Tibial nerve (tissue), 4 donors: ENCODE measurements around the gene GABBR2. TPM values are rescaled to one million over a fixed set of nuclear protein-coding genes. Genes with fewer than 3 reads are reported as not detected.

ENCODE experiments used
- DNase-seq, 2 donors: peaks; one replicate each; pipeline ENCODE4 v3.0.0-alpha.2; 2019; ENCODE audit warnings: low spot score in 2 of 2
- H3K27ac ChIP-seq, 4 donors: fragments of 200-600 bp; sonication (generic) in 3 of 4; one replicate each; pipeline ENCODE4 v1.5.1; 2017 to 2019; ENCODE audit warnings: mild to moderate bottlenecking in 1 of 4
- H3K27me3 ChIP-seq, 2 donors: fragments of 200-600 bp; sonication (generic) in 1 of 2; one replicate each; pipeline versions ENCODE4 v1.5.1 to v1.6.0; 2017 to 2019
- H3K36me3 ChIP-seq, 3 donors: fragments of 200-600 bp; sonication (generic); one replicate each; pipeline ENCODE4 v1.5.1; 2018 to 2019
- H3K4me1 ChIP-seq, 4 donors: fragments of 200-600 bp; sonication (generic) in 3 of 4; one replicate each; pipeline ENCODE4 v1.5.1; 2017 to 2019
- H3K4me3 ChIP-seq, 4 donors: fragments of 200-600 bp; sonication (generic) in 3 of 4; one replicate each; pipeline ENCODE4 v1.5.1; 2017 to 2019; ENCODE audit warnings: mild to moderate bottlenecking in 1 of 4, moderate library complexity in 1 of 4
- H3K9me3 ChIP-seq, 4 donors: fragments of 200-600 bp; sonication (generic) in 3 of 4; one replicate each; pipeline ENCODE4 v1.5.1; 2017 to 2019
- CTCF ChIP-seq, 5 experiments: fragments of 200-600 bp in 3 of 5; fragments of 450-650 bp in 2 of 5; sonication (generic) in 3 of 5; IDR thresholded peaks; one replicate each; pipeline ENCODE4 v1.5.1; 2016 to 2019; ENCODE audit warnings: antibody characterized with exemption in 5 of 5, mild to moderate bottlenecking in 3 of 5, moderate library complexity in 2 of 5
- EP300 ChIP-seq, 2 donors: sonication (generic); formaldehyde crosslinking; IDR thresholded peaks; one replicate each; pipeline ENCODE4 v1.6.1; 2017; ENCODE audit warnings: antibody characterized with exemption in 2 of 2, mild to moderate bottlenecking in 1 of 2
- POLR2A ChIP-seq, 2 donors: fragments of 450-650 bp; IDR thresholded peaks; one replicate each; pipeline ENCODE4 v1.6.1; 2017; ENCODE audit warnings: antibody characterized with exemption in 2 of 2, mild to moderate bottlenecking in 2 of 2, moderate library complexity in 2 of 2
- WGBS, 2 donors: methylation state at CpG; one replicate each; pipeline ENCODE4 v1.1.5; 2018; 5-methylcytosine and 5-hydroxymethylcytosine counted together
- total RNA-seq, 4 donors: library from RNA; depleted of rRNA; stranded (reverse); fragments of >200 nt; gene quantifications; one replicate each; pipeline ENCODE4 v1.1.0, GENCODE V29; 2016

Gene GABBR2
- total RNA-seq, 4 donors from 2014 or later = 0.20 to 0.22 TPM; not detected in 2

GRCh38 chr9:98558575-98558974, 150.2 kb downstream of the GABBR2 start:
- no peak for DNase-seq
- Histone ChIP-seq H3K4me3 (no peak overlapping the region), H3K36me3 (no peaks in the 10 kb centered on the region), H3K4me1 (no peaks in the 10 kb centered on the region), H3K27me3 (no peaks in the 10 kb centered on the region), H3K27ac (no peak overlapping the region), H3K9me3 (no peaks in the 10 kb centered on the region)
- TF ChIP-seq EP300 (IDR thresholded peaks at IDR 0.05) = peak in 1 of 2 donors; percentile 9
- no peak for TF ChIP-seq POLR2A (IDR thresholded peaks at IDR 0.05)
- 17 to 23% methylated on average over 3 of the region's 3 CpGs for WGBS, 2 donors

GRCh38 chr9:98556511-98556910, 152.2 kb downstream of the GABBR2 start:
- Histone ChIP-seq H3K36me3 (no peaks in the 10 kb centered on the region), H3K27me3 (no peaks in the 10 kb centered on the region), H3K4me3 (no peak overlapping the region), H3K4me1 (no peaks in the 10 kb centered on the region), H3K9me3 (no peaks in the 10 kb centered on the region), H3K27ac (no peak overlapping the region)
- 85 to 89% methylated on average over 12 of the region's 12 CpGs for WGBS, 2 donors
- DNase-seq = no peak
- TF ChIP-seq EP300 (IDR thresholded peaks at IDR 0.05) = no peak
- TF ChIP-seq POLR2A (IDR thresholded peaks at IDR 0.05) = no peak
- TF ChIP-seq CTCF (IDR thresholded peaks at IDR 0.05) = no peak

GRCh38 chr9:98555651-98556465, 152.9 kb downstream of the GABBR2 start:
- Histone ChIP-seq H3K36me3 (no peaks in the 10 kb centered on the region), H3K9me3 (no peaks in the 10 kb centered on the region), H3K4me1 (no peaks in the 10 kb centered on the region), H3K4me3 (no peak overlapping the region), H3K27ac (no peak overlapping the region), H3K27me3 (no peaks in the 10 kb centered on the region)
- TF ChIP-seq POLR2A (IDR thresholded peaks at IDR 0.05) = no peak
- TF ChIP-seq CTCF (IDR thresholded peaks at IDR 0.05) = no peak
- TF ChIP-seq EP300 (IDR thresholded peaks at IDR 0.05) = no peak
- 80 to 81% methylated on average over 8 to 9 of the region's 10 CpGs for WGBS, 2 donors
- DNase-seq = no peak

- H3K9me3 ChIP-seq = no peaks in the 10 kb centered on the region
- no peaks in the 10 kb centered on the region for H3K27me3 ChIP-seq
- 84 to 87% methylated on average over 5 of the region's 5 CpGs for WGBS, 2 donors
- no peak overlapping the region for H3K4me3 ChIP-seq
- H3K27ac ChIP-seq = no peak overlapping the region
- H3K4me1 ChIP-seq = no peaks in the 10 kb centered on the region
- no peaks in the 10 kb centered on the region for H3K36me3 ChIP-seq
- no peak for TF ChIP-seq CTCF (IDR thresholded peaks at IDR 0.05)
- TF ChIP-seq EP300 (IDR thresholded peaks at IDR 0.05) = no peak
- TF ChIP-seq POLR2A (IDR thresholded peaks at IDR 0.05) = no peak
- no peak for DNase-seq
Observed at GRCh38 chr9:98554752-98555151, 154.0 kb downstream of the GABBR2 start.

- no peaks in the 10 kb centered on the region for H3K36me3 ChIP-seq
- no peaks in the 10 kb centered on the region for H3K27me3 ChIP-seq
- WGBS, 2 donors = 54 to 60% methylated on average over 8 of the region's 8 CpGs
- H3K4me3 ChIP-seq = no peak overlapping the region
- DNase-seq = no peak
- H3K9me3 ChIP-seq = no peaks in the 10 kb centered on the region
- no peak for TF ChIP-seq CTCF (IDR thresholded peaks at IDR 0.05)
- H3K4me1 ChIP-seq = no peaks in the 10 kb centered on the region
- H3K27ac ChIP-seq = no peak overlapping the region
Observed at GRCh38 chr9:98552331-98552730, 156.4 kb downstream of the GABBR2 start.
